ENCODE data around the gene ACOXL. TPM values are rescaled to one million over a fixed set of nuclear protein-coding genes. Genes with fewer than 3 reads are reported as not detected.

The ACOXL gene
- total RNA-seq, 4 donors from 2014 or later = not detected

- WGBS, 2 donors = 85 to 100% methylated on average over 3 to 5 of the region's 5 CpGs
- H3K27me3 ChIP-seq = peaks cover 0 to 33% (median 0%) of the 10 kb centered on the region in 4 donors
- no peak overlapping the region for H3K27ac ChIP-seq
- H3K36me3 ChIP-seq = no peaks in the 10 kb centered on the region
- H3K9me3 ChIP-seq = no peaks in the 10 kb centered on the region
- TF ChIP-seq, protein P1, sequence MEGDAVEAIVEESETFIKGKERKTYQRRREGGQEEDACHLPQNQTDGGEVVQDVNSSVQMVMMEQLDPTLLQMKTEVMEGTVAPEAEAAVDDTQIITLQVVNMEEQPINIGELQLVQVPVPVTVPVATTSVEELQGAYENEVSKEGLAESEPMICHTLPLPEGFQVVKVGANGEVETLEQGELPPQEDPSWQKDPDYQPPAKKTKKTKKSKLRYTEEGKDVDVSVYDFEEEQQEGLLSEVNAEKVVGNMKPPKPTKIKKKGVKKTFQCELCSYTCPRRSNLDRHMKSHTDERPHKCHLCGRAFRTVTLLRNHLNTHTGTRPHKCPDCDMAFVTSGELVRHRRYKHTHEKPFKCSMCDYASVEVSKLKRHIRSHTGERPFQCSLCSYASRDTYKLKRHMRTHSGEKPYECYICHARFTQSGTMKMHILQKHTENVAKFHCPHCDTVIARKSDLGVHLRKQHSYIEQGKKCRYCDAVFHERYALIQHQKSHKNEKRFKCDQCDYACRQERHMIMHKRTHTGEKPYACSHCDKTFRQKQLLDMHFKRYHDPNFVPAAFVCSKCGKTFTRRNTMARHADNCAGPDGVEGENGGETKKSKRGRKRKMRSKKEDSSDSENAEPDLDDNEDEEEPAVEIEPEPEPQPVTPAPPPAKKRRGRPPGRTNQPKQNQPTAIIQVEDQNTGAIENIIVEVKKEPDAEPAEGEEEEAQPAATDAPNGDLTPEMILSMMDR (IDR thresholded peaks at IDR 0.05) = no peak
- TF ChIP-seq POLR2A (IDR thresholded peaks at IDR 0.05) = no peak
- H3K4me1 ChIP-seq = no peaks in the 10 kb centered on the region
- H3K4me3 ChIP-seq = no peak overlapping the region
- no peak for DNase-seq
- intact Hi-C loops (cut with DNase I) = no loop called here
Observed at GRCh38 chr2:111057045-111057444, 324.7 kb downstream of the ACOXL start.

DNA sequence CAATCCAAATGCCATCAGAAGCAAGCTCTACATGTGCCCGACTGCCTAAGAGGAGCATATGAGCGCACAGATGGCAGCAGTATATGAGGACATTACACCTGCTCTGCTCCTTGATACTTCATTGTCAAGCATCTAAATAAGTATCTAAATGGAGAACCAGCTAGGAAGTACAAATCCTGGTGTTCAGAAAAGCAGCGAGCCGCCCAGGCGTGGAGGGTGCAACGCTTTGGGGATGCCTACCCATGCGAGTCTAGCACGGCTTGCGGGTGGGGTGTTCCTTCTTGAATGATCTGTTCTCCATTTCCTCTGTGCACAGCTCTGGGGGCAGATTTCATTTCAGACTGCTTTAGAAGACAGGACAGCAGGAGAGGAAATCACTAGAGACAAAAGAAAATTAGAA lies 325.3 kb downstream of the ACOXL start:
- TF ChIP-seq, protein P1 (IDR thresholded peaks at IDR 0.05) = no peak
- TF ChIP-seq POLR2A (IDR thresholded peaks at IDR 0.05) = no peak
- Histone ChIP-seq H3K4me3 (no peak overlapping the region), H3K36me3 (no peaks in the 10 kb centered on the region), H3K27ac (no peak overlapping the region), H3K9me3 (no peaks in the 10 kb centered on the region), H3K4me1 (no peaks in the 10 kb centered on the region), H3K27me3 (peaks cover 0 to 26% (median 0%) of the 10 kb centered on the region in 4 donors)
- no peak for DNase-seq
- intact Hi-C loops (cut with DNase I) = no loop called here
- 74 to 82% methylated on average over 8 to 9 of the region's 9 CpGs for WGBS, 2 donors

- Histone ChIP-seq H3K27me3 (peaks cover 0 to 22% (median 0%) of the 10 kb centered on the region in 4 donors), H3K4me1 (no peaks in the 10 kb centered on the region), H3K27ac (no peak overlapping the region), H3K9me3 (no peaks in the 10 kb centered on the region), H3K36me3 (no peaks in the 10 kb centered on the region), H3K4me3 (no peak overlapping the region)
- TF ChIP-seq POLR2A (IDR thresholded peaks at IDR 0.05) = no peak
- TF ChIP-seq, protein P1 (IDR thresholded peaks at IDR 0.05) = no peak
- WGBS, 2 donors = 58 to 63% methylated on average over 5 of the region's 5 CpGs
- no peak for DNase-seq
- intact Hi-C loops (cut with DNase I) = no loop called here
Observed at GRCh38 chr2:111058264-111058663, 325.9 kb downstream of the ACOXL start.

DNA sequence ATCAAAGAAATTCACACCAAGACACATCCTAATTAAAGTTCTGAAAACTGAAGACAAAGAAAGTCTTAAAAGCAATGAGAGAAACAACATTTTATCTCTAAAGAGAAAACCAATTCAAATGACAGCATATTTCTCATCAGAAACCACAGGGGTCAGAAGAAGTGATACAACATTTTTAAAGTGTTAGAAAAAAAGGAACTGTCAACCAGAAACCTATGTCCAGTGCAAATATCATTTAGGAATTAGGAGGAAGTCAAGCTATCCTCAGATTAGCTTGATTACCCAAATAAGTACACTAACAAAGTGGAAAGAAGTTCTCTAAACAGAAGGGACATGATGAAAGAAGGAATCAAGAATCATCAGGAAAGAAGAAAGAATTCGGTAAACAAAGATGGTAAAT lies 328.8 kb downstream of the ACOXL start:
- Histone ChIP-seq H3K4me1 (no peaks in the 10 kb centered on the region), H3K27me3 (peaks cover 0 to 11% (median 0%) of the 10 kb centered on the region in 4 donors), H3K9me3 (no peaks in the 10 kb centered on the region), H3K4me3 (no peak overlapping the region), H3K36me3 (no peaks in the 10 kb centered on the region), H3K27ac (no peak overlapping the region)
- 75 to 92% methylated on average over 1 of the region's 1 CpG for WGBS, 2 donors
- intact Hi-C loops (cut with DNase I) = no loop called here
- no peak for TF ChIP-seq POLR2A (IDR thresholded peaks at IDR 0.05)
- TF ChIP-seq, protein P1 (IDR thresholded peaks at IDR 0.05) = no peak
- no peak for DNase-seq

DNA sequence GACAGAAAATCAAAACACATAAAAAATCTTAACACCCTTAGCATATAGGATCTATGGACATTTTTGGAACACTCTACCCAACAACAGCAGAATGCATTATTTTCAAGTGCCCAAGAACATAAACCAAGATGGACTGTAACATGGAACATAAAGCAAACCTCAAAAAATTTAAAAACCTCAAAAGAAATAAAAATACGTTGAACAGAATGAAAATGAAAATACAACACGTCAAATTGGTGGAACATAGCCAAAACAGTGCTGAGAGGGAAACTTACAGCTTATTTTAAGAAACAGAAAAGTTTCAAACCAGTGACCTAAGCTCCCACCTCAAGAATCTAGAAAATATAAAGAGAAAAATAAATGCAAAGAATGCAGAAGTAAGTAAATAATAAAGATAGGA lies 330.0 kb downstream of the ACOXL start:
- intact Hi-C loops (cut with DNase I) = no loop called here
- Histone ChIP-seq H3K36me3 (no peaks in the 10 kb centered on the region), H3K27ac (no peak overlapping the region), H3K4me1 (no peaks in the 10 kb centered on the region), H3K4me3 (no peak overlapping the region), H3K27me3 (peaks cover 0 to 4% (median 0%) of the 10 kb centered on the region in 4 donors), H3K9me3 (no peaks in the 10 kb centered on the region)
- no peak for DNase-seq
- WGBS, 2 donors = 46 to 54% methylated on average over 2 of the region's 2 CpGs
- TF ChIP-seq, protein P1 (IDR thresholded peaks at IDR 0.05) = no peak
- TF ChIP-seq POLR2A (IDR thresholded peaks at IDR 0.05) = no peak

Data from esophagus squamous epithelium (tissue), 5 donors.